Liver (tissue), 3 donors: ENCODE measurements around the gene TBCD.

ENCODE experiments used
- CTCF ChIP-seq: fragments of 150-350 bp; IDR thresholded peaks from 2 replicates; pipeline ENCODE4 v1.5.1; 2017; ENCODE audit warnings: improper control_type of control experiment, low read depth, low read length; ENCODE audit not compliant: missing input control
- EGR1 ChIP-seq, 2 donors: IDR thresholded peaks; 2 replicates each; pipeline ENCODE4 v1.6.1; 2016 to 2018; ENCODE audit warnings: antibody characterized with exemption in 2 of 2, low read depth in 2 of 2
- GABPA ChIP-seq, 2 donors: IDR thresholded peaks in 1 of 2; conservative IDR thresholded peaks in 1 of 2; 2 replicates each; pipeline ENCODE4 v1.6.1; 2016; ENCODE audit warnings: antibody characterized with exemption in 2 of 2, mild to moderate bottlenecking in 1 of 2, moderate library complexity in 1 of 2
- MAX ChIP-seq: IDR thresholded peaks from 2 replicates; pipeline ENCODE4 v1.6.1; 2016; ENCODE audit warnings: antibody characterized with exemption
- SP1 ChIP-seq: IDR thresholded peaks from 2 replicates; pipeline ENCODE4 v1.6.1; 2018; ENCODE audit warnings: antibody characterized with exemption, mild to moderate bottlenecking
- donor health status: healthy.
- donor health status: healthy.

GRCh38 chr17:82922646-82923045 is 170.8 kb downstream of the TBCD start:
- TF ChIP-seq CTCF (no peak), SP1 (no peak), GABPA (IDR thresholded peaks at IDR 0.05 in 1 of 2, conservative IDR thresholded peaks at IDR 0.05 in 1 of 2) (no peak), MAX (no peak), EGR1 (IDR thresholded peaks at IDR 0.05; ENCODE audit: low read depth in 2 of 2) (no peak)
